ENCODE data around the gene ZNF90. TPM values are rescaled to one million over a fixed set of nuclear protein-coding genes. Genes with fewer than 3 reads are reported as not detected.
A peak's percentile ranks its signal among the peaks of the same experiment; 100 is the strongest.
"Not testable (repeated sequence)": the region's sequence is repeated elsewhere in the genome, so short reads cannot be mapped to it uniquely, and the experiment has no call there.

ZNF90 gene
- total and polyA plus RNA-seq, 2 experiments from 2014 or later = 102 to 122 TPM

DNA sequence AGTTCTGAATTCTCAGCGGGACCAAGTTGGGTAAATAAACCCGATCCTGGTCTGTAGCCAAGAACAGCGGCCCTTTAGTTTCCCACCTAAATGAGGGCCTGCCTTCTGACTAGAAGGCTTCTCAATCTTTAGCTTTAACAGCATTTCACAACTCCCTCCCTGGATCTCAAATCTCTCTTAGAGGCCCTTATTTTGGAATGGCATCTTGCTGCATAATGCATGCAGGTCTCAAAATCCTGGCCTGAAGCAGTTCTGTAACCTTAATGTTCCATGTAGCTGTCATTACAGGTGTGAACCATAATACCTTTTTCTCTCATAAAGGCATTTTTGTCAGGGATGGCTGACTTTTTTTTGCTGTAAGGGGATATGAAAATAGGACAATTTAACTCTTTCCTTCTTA is 29.5 kb downstream of the ZNF90 start:
- DNase-seq (ENCODE audit: low spot score) = no peak
- peaks cover 90% of the 10 kb centered on the region for H3K79me2 ChIP-seq (replicated peaks; ENCODE audit: insufficient read depth)
- peaks cover 55% of the 10 kb centered on the region for H3K9me3 Mint-ChIP-seq
- no peak overlapping the region for H2AFZ ChIP-seq
- H3K27me3 Mint-ChIP-seq (ENCODE audit: insufficient read depth, low read depth, poor library complexity) = peaks cover 2% of the 10 kb centered on the region
- ATAC-seq = no peak
- H3K36me3 ChIP-seq (ENCODE audit: insufficient read depth) = peaks cover 45% of the 10 kb centered on the region
- no peak overlapping the region for H3K4me3 ChIP-seq
- no peak overlapping the region for H3K27ac Mint-ChIP-seq
- no peak for TF ChIP-seq CREB1 (CRISPR knock-in tag; IDR thresholded peaks at IDR 0.05; ENCODE audit: low read depth)
- TF ChIP-seq ZNF462 (CRISPR knock-in tag; IDR thresholded peaks at IDR 0.05) = no peak
- TF ChIP-seq STAT1 (IDR thresholded peaks at IDR 0.05; ENCODE audit: unreplicated experiment) = no peak
- TF ChIP-seq, protein P1, sequence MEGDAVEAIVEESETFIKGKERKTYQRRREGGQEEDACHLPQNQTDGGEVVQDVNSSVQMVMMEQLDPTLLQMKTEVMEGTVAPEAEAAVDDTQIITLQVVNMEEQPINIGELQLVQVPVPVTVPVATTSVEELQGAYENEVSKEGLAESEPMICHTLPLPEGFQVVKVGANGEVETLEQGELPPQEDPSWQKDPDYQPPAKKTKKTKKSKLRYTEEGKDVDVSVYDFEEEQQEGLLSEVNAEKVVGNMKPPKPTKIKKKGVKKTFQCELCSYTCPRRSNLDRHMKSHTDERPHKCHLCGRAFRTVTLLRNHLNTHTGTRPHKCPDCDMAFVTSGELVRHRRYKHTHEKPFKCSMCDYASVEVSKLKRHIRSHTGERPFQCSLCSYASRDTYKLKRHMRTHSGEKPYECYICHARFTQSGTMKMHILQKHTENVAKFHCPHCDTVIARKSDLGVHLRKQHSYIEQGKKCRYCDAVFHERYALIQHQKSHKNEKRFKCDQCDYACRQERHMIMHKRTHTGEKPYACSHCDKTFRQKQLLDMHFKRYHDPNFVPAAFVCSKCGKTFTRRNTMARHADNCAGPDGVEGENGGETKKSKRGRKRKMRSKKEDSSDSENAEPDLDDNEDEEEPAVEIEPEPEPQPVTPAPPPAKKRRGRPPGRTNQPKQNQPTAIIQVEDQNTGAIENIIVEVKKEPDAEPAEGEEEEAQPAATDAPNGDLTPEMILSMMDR (conservative IDR thresholded peaks at IDR 0.05; ENCODE audit: low read depth in 2 of 2) = no peak
- TF ChIP-seq JUNB (IDR thresholded peaks at IDR 0.05; ENCODE audit: unreplicated experiment) = no peak
- H3K36me3 Mint-ChIP-seq (ENCODE audit: low read depth) = peaks cover 57% of the 10 kb centered on the region
- H4K20me1 ChIP-seq (replicated peaks; ENCODE audit: insufficient read depth) = peaks cover 25% of the 10 kb centered on the region; the same call in 1 of the 2 replicates
- H3K9me2 ChIP-seq (ENCODE audit: insufficient read depth) = 0 out of 2 replicates have a peak, but pooled peaks cover 4% of the 10 kb centered on the region
- peaks cover 8% of the 10 kb centered on the region; the same call in 2 of the 3 replicates for H3K4me1 Mint-ChIP-seq
- no peaks in the 10 kb centered on the region for H3K27me3 ChIP-seq (ENCODE audit: insufficient read depth)
- H3K4me3 Mint-ChIP-seq = no peak overlapping the region
- H3K4me1 ChIP-seq (ENCODE audit: insufficient read depth) = peaks cover 15% of the 10 kb centered on the region
- no peak overlapping the region for H3K4me2 ChIP-seq
- 0 out of 2 replicates have a peak overlapping the region, but pooled peaks have one; percentile 23 for H3K27ac ChIP-seq (ENCODE audit: low read depth)
- H3F3A ChIP-seq (replicated peaks; ENCODE audit: low read depth) = no peaks in the 10 kb centered on the region; the same call in 1 of the 2 replicates

GRCh38 chr19:20118064-20118839 is 40.5 kb downstream of the ZNF90 start:
- not testable (repeated sequence) for H3K4me3 Mint-ChIP-seq; H3K27me3 ChIP-seq (ENCODE audit: insufficient read depth); H3K27ac Mint-ChIP-seq; H3K4me2 ChIP-seq; H4K20me1 ChIP-seq (replicated peaks; ENCODE audit: insufficient read depth); H3K4me1 Mint-ChIP-seq; H3F3A ChIP-seq (replicated peaks; ENCODE audit: low read depth); DNase-seq (ENCODE audit: low spot score); ATAC-seq; H3K27ac ChIP-seq (ENCODE audit: low read depth); H2AFZ ChIP-seq; H3K9me2 ChIP-seq (ENCODE audit: insufficient read depth); H3K4me1 ChIP-seq (ENCODE audit: insufficient read depth)
- Mint-ChIP-seq H3K36me3 (ENCODE audit: low read depth) (peaks cover 99% of the 10 kb centered on the region), H3K9me3 (peaks cover 98% of the 10 kb centered on the region), H3K27me3 (ENCODE audit: insufficient read depth, low read depth, poor library complexity) (peaks cover 14% of the 10 kb centered on the region)
- peaks cover 96% of the 10 kb centered on the region for H3K36me3 ChIP-seq (ENCODE audit: insufficient read depth)
- peaks cover 16% of the 10 kb centered on the region for H3K79me2 ChIP-seq (replicated peaks; ENCODE audit: insufficient read depth)
- peak overlapping the region; percentile 18; the same call in 1 of the 2 replicates for H3K4me3 ChIP-seq

Measured in GM23338 (cell line).